HG02588 (cell line): ENCODE data around the gene LRMDA.

Experiments
- ATAC-seq: cut with Tn5 transposase; IDR thresholded peaks from one replicate; pipeline ENCODE4 v1.9.1; 2021; ENCODE audit warnings: mild to moderate bottlenecking, moderate library complexity; ENCODE audit not compliant: unreplicated experiment

The LRMDA gene

GRCh38 chr10:75632805-75633462 is 201.5 kb downstream of the LRMDA start:
- no peak for ATAC-seq

- no peak for ATAC-seq
Observed at GRCh38 chr10:75633568-75633967, 202.1 kb downstream of the LRMDA start.

- ATAC-seq: no peak
Observed at GRCh38 chr10:75634947-75635346, 203.5 kb downstream of the LRMDA start.

GRCh38 chr10:75638752-75639151 is 207.3 kb downstream of the LRMDA start:
- no peak for ATAC-seq

DNA sequence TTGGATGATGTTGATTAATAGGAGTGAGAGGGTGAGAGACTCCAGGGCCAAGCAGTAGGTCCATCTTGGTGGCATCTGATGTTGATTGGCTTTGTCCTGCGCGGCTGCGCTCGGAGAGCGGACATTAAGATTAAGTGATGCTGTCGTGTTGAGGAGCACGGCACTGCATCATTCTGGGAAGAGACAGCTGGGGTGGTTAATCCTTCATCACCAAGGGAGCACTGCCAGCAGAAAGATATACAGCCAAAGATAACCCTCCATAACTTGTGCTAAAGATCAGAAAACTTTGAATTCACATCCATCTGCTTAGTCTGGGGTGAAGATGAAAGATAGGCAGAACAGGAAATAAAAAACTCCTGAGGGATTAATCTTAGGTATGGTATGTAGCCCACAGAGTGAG is 208.3 kb downstream of the LRMDA start:
- no peak for ATAC-seq

GRCh38 chr10:75640381-75640780 is 209.0 kb downstream of the LRMDA start:
- no peak for ATAC-seq

DNA sequence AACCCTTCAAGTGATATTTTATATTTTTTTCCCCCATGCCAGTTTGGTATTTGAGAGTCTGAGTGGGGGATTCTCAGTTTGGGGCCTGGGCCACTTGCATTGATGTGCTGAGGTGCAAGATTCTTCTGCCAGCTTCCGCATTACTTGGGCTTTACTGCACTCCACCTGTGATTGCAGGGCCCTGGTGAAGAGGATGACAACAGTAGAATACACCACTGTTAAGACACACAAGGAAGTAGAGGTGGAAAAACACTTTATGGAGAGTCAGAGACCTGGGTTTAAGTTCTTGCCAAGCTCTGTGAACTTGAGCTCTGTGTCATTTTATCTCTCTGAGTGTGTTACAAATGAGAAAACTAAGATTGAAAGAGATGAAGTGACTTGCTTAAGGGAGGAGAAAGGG is 209.4 kb downstream of the LRMDA start:
- no peak for ATAC-seq

DNA sequence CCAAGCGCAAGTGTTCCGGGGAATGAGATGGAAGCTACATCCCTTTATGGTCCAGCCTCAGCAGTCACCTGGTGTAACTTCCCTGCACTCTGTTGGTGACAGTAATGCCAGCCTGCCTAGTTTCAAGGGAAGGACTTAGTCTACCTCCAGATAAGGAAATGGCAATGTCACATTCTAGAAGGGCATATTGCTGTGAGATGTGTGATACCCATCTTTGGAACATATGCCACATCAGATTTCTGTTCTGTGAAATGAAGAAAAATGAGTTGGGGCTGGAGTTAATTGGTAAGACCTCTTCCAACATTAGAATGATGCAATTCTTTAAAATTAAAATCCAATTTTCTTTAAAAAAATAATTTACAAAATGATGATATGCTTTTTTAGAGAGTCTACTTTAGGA is 212.0 kb downstream of the LRMDA start:
- ATAC-seq: no peak

- no peak for ATAC-seq
Observed at GRCh38 chr10:75643944-75644692, 212.7 kb downstream of the LRMDA start.

DNA sequence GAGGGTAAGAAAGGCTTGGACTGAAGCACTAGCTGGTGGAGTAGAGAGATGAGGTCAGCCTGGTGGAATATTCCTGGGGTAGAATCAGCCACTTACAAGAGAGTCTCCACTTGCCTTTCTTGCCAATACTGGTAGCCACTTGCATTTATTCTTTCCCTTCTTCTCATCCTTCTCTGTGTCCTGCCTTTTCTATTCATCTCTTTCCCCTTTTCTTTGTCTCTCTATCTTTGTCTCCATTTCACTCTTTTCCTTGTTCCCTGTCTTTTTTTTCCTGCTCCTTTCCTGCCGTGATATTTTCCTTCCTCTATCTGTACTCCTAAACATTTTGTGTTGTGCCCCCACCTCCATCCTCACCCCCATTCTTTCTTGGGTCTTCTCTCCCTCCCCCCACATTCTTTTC is 214.3 kb downstream of the LRMDA start:
- ATAC-seq: no peak

- ATAC-seq: no peak
Observed at GRCh38 chr10:75646218-75646915, 214.9 kb downstream of the LRMDA start.

GRCh38 chr10:75646916-75647315 is 215.5 kb downstream of the LRMDA start:
- ATAC-seq: no peak

DNA sequence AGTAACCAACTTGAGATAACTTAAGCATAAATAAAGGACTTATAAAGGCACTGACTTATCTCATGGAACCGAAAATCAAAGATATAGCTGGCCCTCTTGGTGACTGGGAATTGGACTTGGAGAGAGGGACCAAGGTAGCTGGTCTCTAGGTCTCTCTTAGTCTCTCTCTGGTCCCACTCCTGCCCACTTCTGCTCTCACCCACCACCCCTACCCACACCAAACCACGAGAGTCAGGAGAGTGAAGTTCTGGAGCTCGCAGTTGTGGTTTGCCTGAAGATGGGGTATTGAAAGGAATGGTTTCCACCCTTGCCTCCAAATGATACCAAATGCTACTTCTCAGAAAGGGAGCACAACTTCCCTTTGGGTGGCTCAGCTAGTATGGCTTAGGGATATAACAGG is 216.3 kb downstream of the LRMDA start:
- ATAC-seq: no peak

- no peak for ATAC-seq
Observed at GRCh38 chr10:75648351-75648750, 216.9 kb downstream of the LRMDA start.

GRCh38 chr10:75648854-75649253 is 217.4 kb downstream of the LRMDA start:
- ATAC-seq: no peak

DNA sequence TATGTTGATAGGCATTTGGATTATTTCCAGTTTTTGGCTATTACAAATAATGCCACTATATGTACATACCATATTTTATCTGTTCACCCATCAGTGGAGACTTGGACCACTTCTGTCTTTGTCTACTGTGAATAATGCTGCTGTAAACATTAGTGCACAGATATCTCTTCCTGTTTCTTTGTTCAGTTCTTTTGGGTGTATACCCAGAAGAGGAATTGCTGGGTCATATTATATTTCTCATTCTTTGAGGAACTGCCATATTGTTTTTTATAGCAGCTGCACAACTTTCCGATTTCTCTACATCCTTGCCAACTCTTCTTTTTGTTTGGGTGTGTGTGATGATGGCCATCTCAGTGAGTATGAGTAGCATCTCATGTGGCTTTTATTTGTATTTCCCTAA is 218.0 kb downstream of the LRMDA start:
- ATAC-seq: no peak

DNA sequence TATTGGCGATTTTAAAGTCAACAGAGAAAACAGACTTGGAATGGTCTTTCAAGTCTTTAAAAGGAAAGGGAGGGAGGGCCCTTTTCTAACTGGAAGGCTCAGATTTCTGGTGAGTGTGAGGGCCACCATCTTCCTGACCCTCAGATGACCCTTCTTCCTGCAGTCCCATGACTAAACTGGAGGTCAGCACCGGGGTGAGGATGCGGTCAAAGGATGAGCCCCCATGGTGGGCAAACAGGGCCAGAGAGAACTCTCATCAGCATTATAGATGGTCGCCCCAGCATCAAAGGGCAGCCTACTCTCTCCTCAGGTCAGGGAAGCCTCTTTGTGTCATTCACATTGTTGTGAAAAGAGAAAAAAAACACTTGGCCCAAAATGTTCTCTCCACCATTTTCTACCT is 219.2 kb downstream of the LRMDA start:
- no peak for ATAC-seq

DNA sequence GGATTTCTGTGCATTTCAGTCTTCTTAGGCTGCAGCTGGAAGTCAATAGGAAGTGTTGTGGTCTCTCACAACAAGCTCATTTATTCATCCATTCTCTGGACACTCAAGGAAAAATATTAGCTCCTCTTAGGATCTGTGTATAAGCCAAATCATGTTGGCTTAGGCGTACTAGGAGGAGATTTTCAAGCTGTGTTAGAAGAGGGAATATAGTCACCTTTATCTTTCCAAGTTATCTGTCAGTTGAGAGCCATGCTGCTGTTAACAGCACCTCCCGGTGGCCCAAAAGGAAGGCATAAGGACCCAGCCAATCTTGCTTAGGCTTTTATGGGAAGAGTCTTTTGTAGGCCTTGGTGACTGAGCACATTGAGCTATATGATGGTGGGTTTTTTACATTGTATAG is 220.0 kb downstream of the LRMDA start:
- ATAC-seq: no peak

GRCh38 chr10:75652146-75652740 is 220.8 kb downstream of the LRMDA start:
- ATAC-seq: no peak

- ATAC-seq: no peak
Observed at GRCh38 chr10:75653761-75654160, 222.3 kb downstream of the LRMDA start.

DNA sequence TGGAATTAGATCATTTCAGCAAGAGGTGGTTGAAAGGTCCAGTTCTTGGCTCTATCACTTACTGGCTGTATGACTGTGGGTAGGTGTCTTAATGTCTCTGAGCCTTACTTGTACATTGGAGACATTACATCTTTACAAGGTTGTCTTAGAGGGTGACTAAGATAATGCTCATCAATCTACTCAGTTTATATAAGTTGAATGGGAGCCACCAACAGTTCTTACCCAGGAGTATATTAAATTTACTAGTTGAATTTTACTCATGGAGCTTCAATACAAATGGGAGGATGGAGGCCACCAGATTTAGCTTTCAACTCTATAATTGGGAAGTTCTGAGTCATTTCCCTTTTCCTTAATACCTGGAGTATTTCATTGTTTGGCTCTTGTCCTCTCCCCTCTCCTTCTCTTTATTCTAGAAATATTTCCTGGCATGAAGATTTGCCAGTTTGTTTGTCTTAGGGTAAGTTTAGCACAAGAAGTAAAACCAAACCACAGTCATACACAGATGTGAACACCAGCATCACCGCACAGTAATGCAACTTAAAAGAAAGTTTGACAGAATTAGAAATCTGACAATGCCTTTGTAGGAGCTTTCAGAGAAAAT is 222.8 kb downstream of the LRMDA start:
- no peak for ATAC-seq
